ENCODE measurements around the gene SH3RF3. TPM values are rescaled to one million over a fixed set of nuclear protein-coding genes. Genes with fewer than 3 reads are reported as not detected.
"Not testable (repeated sequence)": the region's sequence is repeated elsewhere in the genome, so short reads cannot be mapped to it uniquely, and the experiment has no call there.

Gene SH3RF3
- polyA plus RNA-seq, 3 donors from 2014 or later: not detected

GRCh38 chr2:109148117-109148746 is 19.2 kb downstream of the SH3RF3 start:
- H3K9me3 Mint-ChIP-seq: no peaks in the 10 kb centered on the region
- DNase-seq: no peak
- no peak overlapping the region for H3K27ac Mint-ChIP-seq
- no peak overlapping the region for H3K4me3 Mint-ChIP-seq
- H3K27me3 Mint-ChIP-seq (ENCODE audit: low read depth in 3 of 3): peaks cover 0 to 3% (median 2%) of the 10 kb centered on the region in 3 donors
- no peaks in the 10 kb centered on the region for H3K36me3 Mint-ChIP-seq
- peaks cover 0 to 4% of the 10 kb centered on the region in 2 donors for H3K4me1 Mint-ChIP-seq

- peaks cover 0 to 3% (median 2%) of the 10 kb centered on the region in 3 donors for H3K27me3 Mint-ChIP-seq (ENCODE audit: low read depth in 3 of 3)
- no peak overlapping the region for H3K27ac Mint-ChIP-seq
- no peaks in the 10 kb centered on the region for H3K9me3 Mint-ChIP-seq
- no peak overlapping the region for H3K4me3 Mint-ChIP-seq
- peaks cover 0 to 2% of the 10 kb centered on the region in 2 donors for H3K4me1 Mint-ChIP-seq
- H3K36me3 Mint-ChIP-seq: no peaks in the 10 kb centered on the region
- DNase-seq: no peak
Observed at GRCh38 chr2:109148991-109149645, 20.1 kb downstream of the SH3RF3 start.

GRCh38 chr2:109150559-109150958 is 21.6 kb downstream of the SH3RF3 start:
- peaks cover 0 to 2% (median 0%) of the 10 kb centered on the region in 3 donors for H3K27me3 Mint-ChIP-seq (ENCODE audit: low read depth in 3 of 3)
- H3K4me1 Mint-ChIP-seq: no peaks in the 10 kb centered on the region
- no peaks in the 10 kb centered on the region for H3K9me3 Mint-ChIP-seq
- no peak overlapping the region for H3K4me3 Mint-ChIP-seq
- no peak overlapping the region for H3K27ac Mint-ChIP-seq
- no peaks in the 10 kb centered on the region for H3K36me3 Mint-ChIP-seq
- no peak for DNase-seq

GRCh38 chr2:109151519-109151918 is 22.5 kb downstream of the SH3RF3 start:
- Mint-ChIP-seq H3K4me1 (no peaks in the 10 kb centered on the region), H3K27ac (no peak overlapping the region), H3K36me3 (no peaks in the 10 kb centered on the region), H3K4me3 (no peak overlapping the region), H3K9me3 (no peaks in the 10 kb centered on the region), H3K27me3 (ENCODE audit: low read depth in 3 of 3) (peaks cover 0 to 2% (median 0%) of the 10 kb centered on the region in 3 donors)
- no peak for DNase-seq

GRCh38 chr2:109153005-109153784 is 24.2 kb downstream of the SH3RF3 start:
- no peak overlapping the region for H3K27ac Mint-ChIP-seq
- no peak overlapping the region for H3K4me3 Mint-ChIP-seq
- no peaks in the 10 kb centered on the region for H3K4me1 Mint-ChIP-seq
- no peaks in the 10 kb centered on the region for H3K36me3 Mint-ChIP-seq
- H3K9me3 Mint-ChIP-seq: no peaks in the 10 kb centered on the region
- DNase-seq: no peak
- peaks cover 0 to 8% (median 0%) of the 10 kb centered on the region in 3 donors for H3K27me3 Mint-ChIP-seq (ENCODE audit: low read depth in 3 of 3)

GRCh38 chr2:109153807-109154206 is 24.8 kb downstream of the SH3RF3 start:
- Mint-ChIP-seq H3K4me1 (no peaks in the 10 kb centered on the region), H3K4me3 (no peak overlapping the region), H3K36me3 (no peaks in the 10 kb centered on the region), H3K27me3 (ENCODE audit: low read depth in 3 of 3) (peaks cover 0 to 11% (median 0%) of the 10 kb centered on the region in 3 donors), H3K9me3 (no peaks in the 10 kb centered on the region), H3K27ac (no peak overlapping the region)
- DNase-seq: no peak

GRCh38 chr2:109154226-109154625 is 25.2 kb downstream of the SH3RF3 start:
- no peaks in the 10 kb centered on the region for H3K4me1 Mint-ChIP-seq
- peaks cover 0 to 12% (median 0%) of the 10 kb centered on the region in 3 donors for H3K27me3 Mint-ChIP-seq (ENCODE audit: low read depth in 3 of 3)
- H3K36me3 Mint-ChIP-seq: no peaks in the 10 kb centered on the region
- no peak overlapping the region for H3K4me3 Mint-ChIP-seq
- DNase-seq: no peak
- no peak overlapping the region for H3K27ac Mint-ChIP-seq
- H3K9me3 Mint-ChIP-seq: no peaks in the 10 kb centered on the region

- no peak overlapping the region for H3K4me3 Mint-ChIP-seq
- peaks cover 2 to 15% (median 3%) of the 10 kb centered on the region in 3 donors for H3K27me3 Mint-ChIP-seq (ENCODE audit: low read depth in 3 of 3)
- H3K36me3 Mint-ChIP-seq: no peaks in the 10 kb centered on the region
- no peaks in the 10 kb centered on the region for H3K4me1 Mint-ChIP-seq
- no peak for DNase-seq
- no peak overlapping the region for H3K27ac Mint-ChIP-seq
- H3K9me3 Mint-ChIP-seq: no peaks in the 10 kb centered on the region
Observed at GRCh38 chr2:109155553-109156451, 26.8 kb downstream of the SH3RF3 start.

- Mint-ChIP-seq H3K27ac (no peak overlapping the region), H3K27me3 (ENCODE audit: low read depth in 3 of 3) (peaks cover 2 to 15% (median 3%) of the 10 kb centered on the region in 3 donors), H3K4me1 (no peaks in the 10 kb centered on the region), H3K9me3 (no peaks in the 10 kb centered on the region), H3K4me3 (no peak overlapping the region), H3K36me3 (no peaks in the 10 kb centered on the region)
- DNase-seq: no peak
Observed at GRCh38 chr2:109157563-109158105, 28.6 kb downstream of the SH3RF3 start.

- no peak for DNase-seq
- Mint-ChIP-seq H3K27me3 (ENCODE audit: low read depth in 3 of 3) (peaks cover 2 to 18% (median 6%) of the 10 kb centered on the region in 3 donors), H3K27ac (no peak overlapping the region)
Observed at GRCh38 chr2:109158237-109158636, 29.2 kb downstream of the SH3RF3 start.

GRCh38 chr2:109159096-109159495 is 30.1 kb downstream of the SH3RF3 start:
- H3K36me3 Mint-ChIP-seq: no peaks in the 10 kb centered on the region
- H3K9me3 Mint-ChIP-seq: no peaks in the 10 kb centered on the region
- peaks cover 2 to 18% (median 6%) of the 10 kb centered on the region in 3 donors for H3K27me3 Mint-ChIP-seq (ENCODE audit: low read depth in 3 of 3)
- no peak overlapping the region for H3K27ac Mint-ChIP-seq
- no peaks in the 10 kb centered on the region for H3K4me1 Mint-ChIP-seq
- no peak for DNase-seq
- H3K4me3 Mint-ChIP-seq: no peak overlapping the region

More at GRCh38 chr2:109158237-109158636, 29.2 kb downstream of the SH3RF3 start:
- Mint-ChIP-seq H3K4me1 (no peaks in the 10 kb centered on the region), H3K9me3 (no peaks in the 10 kb centered on the region), H3K36me3 (no peaks in the 10 kb centered on the region), H3K4me3 (no peak overlapping the region)

- no peaks in the 10 kb centered on the region for H3K4me1 Mint-ChIP-seq
- DNase-seq: no peak
- no peak overlapping the region for H3K27ac Mint-ChIP-seq
- H3K27me3 Mint-ChIP-seq (ENCODE audit: low read depth in 3 of 3): peaks cover 2 to 18% (median 7%) of the 10 kb centered on the region in 3 donors
- H3K9me3 Mint-ChIP-seq: no peaks in the 10 kb centered on the region
- no peaks in the 10 kb centered on the region for H3K36me3 Mint-ChIP-seq
- no peak overlapping the region for H3K4me3 Mint-ChIP-seq
Observed at GRCh38 chr2:109160714-109161440, 31.9 kb downstream of the SH3RF3 start.

GRCh38 chr2:109162367-109162766 is 33.4 kb downstream of the SH3RF3 start:
- H3K4me1 Mint-ChIP-seq, DNase-seq, H3K27ac Mint-ChIP-seq, H3K36me3 Mint-ChIP-seq, H3K4me3 Mint-ChIP-seq, H3K9me3 Mint-ChIP-seq: not testable (repeated sequence)
- peaks cover 2 to 18% (median 7%) of the 10 kb centered on the region in 3 donors for H3K27me3 Mint-ChIP-seq (ENCODE audit: low read depth in 3 of 3)
